ENCODE results near the gene DGAT2. TPM values are rescaled to one million over a fixed set of nuclear protein-coding genes. Genes with fewer than 3 reads are reported as not detected.

Gene DGAT2
- total RNA-seq, 2 donors from 2014 or later = 1.00 to 3.1 TPM

DNA sequence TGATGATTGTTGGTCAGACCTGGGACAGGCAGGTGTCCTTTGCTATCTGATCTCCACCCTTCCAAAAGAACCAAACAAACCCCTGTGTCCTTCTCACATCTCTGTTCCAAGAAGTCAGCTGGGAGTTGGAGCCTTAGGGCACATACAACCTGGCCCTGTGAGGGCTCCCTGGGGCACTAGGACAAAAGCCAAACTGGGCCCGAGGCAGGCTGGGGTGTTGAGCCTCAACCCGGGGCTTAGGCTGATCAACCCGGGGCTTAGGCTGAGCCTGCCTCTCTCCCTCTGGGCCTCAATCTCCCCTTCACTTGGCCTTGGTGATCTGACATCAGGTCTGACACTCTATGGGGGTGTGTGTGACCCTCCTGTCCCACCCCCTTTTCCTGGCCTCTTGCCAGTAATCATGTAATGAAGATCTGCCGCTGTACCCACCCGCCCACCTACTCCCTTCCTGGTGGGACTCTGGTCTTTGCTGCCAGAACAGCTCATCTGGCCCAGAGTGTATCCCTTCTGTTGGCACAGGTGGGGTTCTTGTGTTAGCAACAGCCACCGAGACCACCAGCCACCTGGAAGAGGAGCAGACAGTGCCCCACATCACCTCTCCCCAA is 23.7 kb downstream of the DGAT2 start:
- H3K27me3 Mint-ChIP-seq = no peaks in the 10 kb centered on the region
- H3K4me3 Mint-ChIP-seq = no peak overlapping the region
- H3K4me1 Mint-ChIP-seq (ENCODE audit: low read depth in 2 of 2) = no peaks in the 10 kb centered on the region
- no peak overlapping the region for H3K27ac Mint-ChIP-seq
- ATAC-seq = no peak
- no peaks in the 10 kb centered on the region for H3K9me3 Mint-ChIP-seq
- DNase-seq (ENCODE audit: low spot score) = no peak
- no peaks in the 10 kb centered on the region for H3K36me3 Mint-ChIP-seq

DNA sequence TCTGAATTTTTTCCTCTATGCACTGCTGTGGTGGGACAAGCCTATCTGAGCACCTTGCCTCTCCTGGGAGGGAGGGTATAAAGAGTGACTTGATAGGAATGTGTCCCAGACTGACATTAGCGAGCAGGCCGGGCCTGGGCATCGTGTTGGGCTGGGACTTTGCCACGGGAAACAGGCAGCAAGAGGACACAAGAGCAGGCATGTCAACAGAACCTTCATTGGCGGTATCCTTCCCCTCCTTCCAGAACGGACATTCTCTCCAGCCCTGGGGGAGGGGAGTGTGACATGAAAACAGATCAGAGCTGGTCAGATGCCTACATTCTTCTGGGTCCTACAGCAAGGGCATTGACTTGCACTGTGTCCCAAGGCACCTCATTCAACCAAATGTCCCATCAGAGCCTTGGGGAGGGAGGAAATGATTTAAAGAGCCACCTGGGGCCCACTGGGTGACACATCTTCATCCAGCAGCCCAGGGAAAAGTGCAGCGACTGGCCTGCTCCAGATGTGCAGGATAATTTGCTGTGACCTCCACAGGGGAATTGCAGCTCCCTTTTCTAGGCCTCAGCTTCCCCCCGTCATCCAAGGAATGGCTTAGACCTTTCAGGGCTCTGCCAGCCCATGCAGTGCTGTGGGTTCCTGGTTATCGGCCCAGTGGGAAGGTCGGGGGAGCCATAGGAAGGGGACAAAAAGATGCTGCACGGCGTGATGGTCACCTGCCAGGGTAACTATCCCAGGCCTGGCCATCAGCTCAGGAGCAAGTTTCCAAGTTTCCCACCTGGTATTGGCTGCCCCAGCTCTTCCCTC is 24.6 kb downstream of the DGAT2 start:
- no peak overlapping the region for H3K27ac Mint-ChIP-seq
- no peaks in the 10 kb centered on the region for H3K4me1 Mint-ChIP-seq (ENCODE audit: low read depth in 2 of 2)
- ATAC-seq (no peak), DNase-seq (ENCODE audit: low spot score) (no peak)
- no peaks in the 10 kb centered on the region for H3K36me3 Mint-ChIP-seq
- H3K4me3 Mint-ChIP-seq = no peak overlapping the region
- H3K9me3 Mint-ChIP-seq = no peaks in the 10 kb centered on the region
- no peaks in the 10 kb centered on the region for H3K27me3 Mint-ChIP-seq

- Mint-ChIP-seq H3K27me3 (no peaks in the 10 kb centered on the region), H3K4me3 (no peak overlapping the region), H3K27ac (no peak overlapping the region), H3K4me1 (ENCODE audit: low read depth in 2 of 2) (no peaks in the 10 kb centered on the region), H3K36me3 (no peaks in the 10 kb centered on the region), H3K9me3 (no peaks in the 10 kb centered on the region)
- DNase-seq (ENCODE audit: low spot score) (no peak), ATAC-seq (no peak)
These were observed 25.4 kb downstream of the DGAT2 start for GRCh38 chr11:75793966-75794365.

GRCh38 chr11:75795276-75796090 is 26.9 kb downstream of the DGAT2 start:
- Mint-ChIP-seq H3K4me1 (ENCODE audit: low read depth in 2 of 2) (no peaks in the 10 kb centered on the region), H3K27ac (peak overlapping the region in 1 of 2 donors; percentile 28), H3K9me3 (no peaks in the 10 kb centered on the region), H3K36me3 (no peaks in the 10 kb centered on the region), H3K4me3 (no peak overlapping the region), H3K27me3 (no peaks in the 10 kb centered on the region)
- no peak for ATAC-seq
- no peak for DNase-seq (ENCODE audit: low spot score)

DNA sequence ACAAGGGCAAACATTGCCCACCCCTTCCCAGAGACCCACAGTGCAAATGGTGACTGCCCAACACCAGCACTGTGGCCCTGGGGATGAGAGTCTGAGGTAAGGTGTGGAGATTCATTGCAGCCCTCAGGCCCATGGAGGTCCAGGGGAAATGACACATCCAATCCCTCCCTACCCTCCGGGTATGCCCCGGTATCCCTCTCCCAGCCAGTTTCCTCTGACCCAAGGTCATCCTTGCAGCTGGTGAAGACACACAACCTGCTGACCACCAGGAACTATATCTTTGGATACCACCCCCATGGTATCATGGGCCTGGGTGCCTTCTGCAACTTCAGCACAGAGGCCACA is 27.5 kb downstream of the DGAT2 start:
- no peaks in the 10 kb centered on the region for H3K9me3 Mint-ChIP-seq
- no peaks in the 10 kb centered on the region for H3K4me1 Mint-ChIP-seq (ENCODE audit: low read depth in 2 of 2)
- ATAC-seq (no peak), DNase-seq (ENCODE audit: low spot score) (no peak)
- H3K4me3 Mint-ChIP-seq = no peak overlapping the region
- H3K27ac Mint-ChIP-seq = no peak overlapping the region
- no peaks in the 10 kb centered on the region for H3K27me3 Mint-ChIP-seq
- no peaks in the 10 kb centered on the region for H3K36me3 Mint-ChIP-seq

- no peaks in the 10 kb centered on the region for H3K9me3 Mint-ChIP-seq
- ATAC-seq (no peak), DNase-seq (ENCODE audit: low spot score) (no peak)
- no peaks in the 10 kb centered on the region for H3K27me3 Mint-ChIP-seq
- H3K4me3 Mint-ChIP-seq = no peak overlapping the region
- H3K36me3 Mint-ChIP-seq = no peaks in the 10 kb centered on the region
- H3K4me1 Mint-ChIP-seq (ENCODE audit: low read depth in 2 of 2) = peaks cover 0 to under 1% of the 10 kb centered on the region in 2 donors
- H3K27ac Mint-ChIP-seq = no peak overlapping the region
These were observed 28.5 kb downstream of the DGAT2 start for GRCh38 chr11:75797116-75797515.

DNA sequence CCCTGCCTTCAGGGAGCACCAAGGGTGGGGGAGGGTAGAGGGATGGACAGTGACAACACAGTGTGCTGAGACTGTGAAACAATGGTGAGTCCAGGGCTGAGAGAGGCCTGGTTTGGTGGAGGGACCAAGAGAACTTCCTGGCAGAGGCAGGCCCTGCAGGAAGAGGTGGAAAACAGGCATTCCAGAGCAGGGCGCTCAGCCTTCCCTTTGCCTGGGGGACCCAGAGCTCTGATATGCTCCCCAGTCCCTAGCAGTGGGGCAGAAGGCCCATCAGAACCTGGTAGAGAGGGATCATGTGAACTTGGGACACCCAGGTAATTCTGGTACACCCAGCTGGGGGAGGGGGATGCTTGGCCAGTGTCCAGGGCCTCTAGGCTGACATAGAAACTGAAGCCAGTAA is 29.2 kb downstream of the DGAT2 start:
- DNase-seq (ENCODE audit: low spot score) = no peak
- H3K4me3 Mint-ChIP-seq = no peak overlapping the region
- ATAC-seq = no peak
- H3K27me3 Mint-ChIP-seq = no peaks in the 10 kb centered on the region
- peaks cover 0 to 5% of the 10 kb centered on the region in 2 donors for H3K4me1 Mint-ChIP-seq (ENCODE audit: low read depth in 2 of 2)
- no peaks in the 10 kb centered on the region for H3K9me3 Mint-ChIP-seq
- H3K27ac Mint-ChIP-seq = no peak overlapping the region
- no peaks in the 10 kb centered on the region for H3K36me3 Mint-ChIP-seq

DNA sequence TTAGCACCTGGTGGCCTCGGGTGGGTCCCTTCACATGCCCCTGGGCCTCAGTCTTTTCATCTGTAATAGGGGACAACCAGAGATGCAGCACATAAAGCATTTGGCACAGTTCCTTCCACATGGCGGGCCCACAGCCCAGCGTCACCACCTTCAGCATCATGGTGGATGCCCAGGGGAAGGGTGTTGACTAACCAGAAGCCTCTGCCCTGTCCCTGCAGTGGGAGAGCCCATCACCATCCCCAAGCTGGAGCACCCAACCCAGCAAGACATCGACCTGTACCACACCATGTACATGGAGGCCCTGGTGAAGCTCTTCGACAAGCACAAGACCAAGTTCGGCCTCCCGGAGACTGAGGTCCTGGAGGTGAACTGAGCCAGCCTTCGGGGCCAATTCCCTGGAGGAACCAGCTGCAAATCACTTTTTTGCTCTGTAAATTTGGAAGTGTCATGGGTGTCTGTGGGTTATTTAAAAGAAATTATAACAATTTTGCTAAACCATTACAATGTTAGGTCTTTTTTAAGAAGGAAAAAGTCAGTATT is 31.6 kb downstream of the DGAT2 start:
- H3K4me1 Mint-ChIP-seq (ENCODE audit: low read depth in 2 of 2) = peaks cover 0 to 9% of the 10 kb centered on the region in 2 donors
- no peak overlapping the region for H3K4me3 Mint-ChIP-seq
- DNase-seq (ENCODE audit: low spot score) (no peak), ATAC-seq (no peak)
- H3K9me3 Mint-ChIP-seq = no peaks in the 10 kb centered on the region
- no peaks in the 10 kb centered on the region for H3K27me3 Mint-ChIP-seq
- no peak overlapping the region for H3K27ac Mint-ChIP-seq
- H3K36me3 Mint-ChIP-seq = no peaks in the 10 kb centered on the region

GRCh38 chr11:75800728-75801361 is 32.3 kb downstream of the DGAT2 start:
- Mint-ChIP-seq H3K4me1 (ENCODE audit: low read depth in 2 of 2) (peaks cover 0 to 9% of the 10 kb centered on the region in 2 donors), H3K27ac (no peak overlapping the region), H3K27me3 (no peaks in the 10 kb centered on the region), H3K9me3 (no peaks in the 10 kb centered on the region), H3K36me3 (no peaks in the 10 kb centered on the region), H3K4me3 (no peak overlapping the region)
- no peak for DNase-seq (ENCODE audit: low spot score)
- no peak for ATAC-seq

GRCh38 chr11:75801362-75802020 is 32.9 kb downstream of the DGAT2 start:
- no peaks in the 10 kb centered on the region for H3K27me3 Mint-ChIP-seq
- H3K27ac Mint-ChIP-seq = no peak overlapping the region
- H3K4me3 Mint-ChIP-seq = no peak overlapping the region
- H3K36me3 Mint-ChIP-seq = no peaks in the 10 kb centered on the region
- DNase-seq (ENCODE audit: low spot score) = no peak
- peaks cover 0 to 9% of the 10 kb centered on the region in 2 donors for H3K4me1 Mint-ChIP-seq (ENCODE audit: low read depth in 2 of 2)
- no peaks in the 10 kb centered on the region for H3K9me3 Mint-ChIP-seq
- ATAC-seq = no peak

GRCh38 chr11:75802021-75802912 is 33.7 kb downstream of the DGAT2 start:
- Mint-ChIP-seq H3K36me3 (no peaks in the 10 kb centered on the region), H3K27ac (no peak overlapping the region), H3K9me3 (no peaks in the 10 kb centered on the region), H3K4me1 (ENCODE audit: low read depth in 2 of 2) (peaks cover 0 to 9% of the 10 kb centered on the region in 2 donors), H3K4me3 (no peak overlapping the region), H3K27me3 (no peaks in the 10 kb centered on the region)
- ATAC-seq = no peak
- DNase-seq (ENCODE audit: low spot score) = no peak

DNA sequence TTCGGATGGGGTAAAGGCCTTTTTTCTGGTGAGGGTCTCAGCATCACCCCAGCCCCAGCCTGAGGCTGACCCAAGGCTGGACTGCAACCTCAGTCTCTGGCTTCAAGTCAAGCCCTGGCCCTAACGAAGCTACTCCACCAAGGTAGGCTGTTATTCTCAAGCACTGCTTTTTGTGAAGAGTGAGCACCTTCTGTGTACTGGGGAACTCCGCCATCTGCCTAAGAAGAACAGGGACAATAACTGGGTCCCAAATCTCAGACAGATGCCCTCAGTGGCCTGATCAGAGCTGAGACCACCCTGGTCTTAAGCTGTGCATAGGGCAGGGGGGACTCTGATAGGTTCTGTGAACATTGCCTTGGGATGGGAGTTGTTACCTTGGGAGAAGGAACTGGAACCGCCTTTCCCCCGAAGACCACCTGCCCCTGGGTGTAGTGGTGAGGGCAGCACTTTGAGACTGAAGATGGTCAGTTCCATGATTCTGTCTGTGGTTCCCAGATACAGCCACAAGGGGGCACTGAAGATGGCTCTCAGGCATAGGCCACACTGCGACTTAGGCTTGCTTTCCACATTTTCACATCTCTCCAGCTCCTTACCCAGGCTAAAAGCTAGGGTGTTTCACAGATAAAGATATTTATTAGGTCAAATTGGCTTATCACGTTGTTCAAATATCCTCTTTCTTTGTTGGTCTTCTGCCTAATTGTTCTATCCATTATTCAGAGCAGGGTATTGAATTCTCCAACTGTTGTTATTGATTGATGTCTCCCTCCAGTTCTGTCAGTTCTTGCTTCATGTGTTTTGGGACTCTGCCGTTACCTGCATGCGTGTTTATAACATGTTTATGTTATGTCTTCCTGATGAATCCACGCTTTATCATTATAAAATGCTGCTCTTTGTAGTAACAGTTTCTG is 34.6 kb downstream of the DGAT2 start:
- Mint-ChIP-seq H3K9me3 (no peaks in the 10 kb centered on the region), H3K36me3 (no peaks in the 10 kb centered on the region), H3K4me3 (no peak overlapping the region), H3K27ac (no peak overlapping the region), H3K27me3 (no peaks in the 10 kb centered on the region), H3K4me1 (ENCODE audit: low read depth in 2 of 2) (peaks cover 0 to 9% of the 10 kb centered on the region in 2 donors)
- ATAC-seq (peak; percentile 77 to 86), DNase-seq (ENCODE audit: low spot score) (peak; percentile 79)

Measured in natural killer cell treated with Interleukin-12 subunit alpha and Interleukin-12 subunit beta and Interleukin-15 and Interleukin-18, amount 100 ng/mL, for 72 hours (primary cell).